ENCODE measurements around the gene NAGA.
"Not testable (repeated sequence)": the region's sequence is repeated elsewhere in the genome, so short reads cannot be mapped to it uniquely, and the experiment has no call there.

Gene NAGA

GRCh38 chr22:42070517-42071422 is at the start of gene NAGA:
NAGA (minus strand) TSS chr22:42070812; CDS start chr22:42070297, 515 bp downstream.
- DNase-seq, result peak; percentile 85

- no peak for DNase-seq
Observed at GRCh38 chr22:42116848-42117424, 46.3 kb upstream of the NAGA start.

- not testable (repeated sequence) for DNase-seq
Observed at GRCh38 chr22:42115420-42115830, 44.8 kb upstream of the NAGA start.

GRCh38 chr22:42114721-42115120 is 44.1 kb upstream of the NAGA start:
- no peak for DNase-seq

GRCh38 chr22:42112793-42113192 is 42.2 kb upstream of the NAGA start:
- DNase-seq, result not testable (repeated sequence)

- DNase-seq, result no peak
Observed at GRCh38 chr22:42111798-42112197, 41.2 kb upstream of the NAGA start.

- DNase-seq, result no peak
Observed at GRCh38 chr22:42108848-42109247, 38.2 kb upstream of the NAGA start.

- DNase-seq, result not testable (repeated sequence)
Observed at GRCh38 chr22:42104332-42104860, 33.8 kb upstream of the NAGA start.

- no peak for DNase-seq
Observed at GRCh38 chr22:42101199-42101598, 30.6 kb upstream of the NAGA start.

- DNase-seq, result no peak
Observed at GRCh38 chr22:42091455-42091782, 20.8 kb upstream of the NAGA start.

- peak; percentile 99 for DNase-seq
Observed at GRCh38 chr22:42090596-42091454, 20.2 kb upstream of the NAGA start, which contains the start of gene NDUFA6. NDUFA6 (minus strand) TSS chr22:42090772; CDS start chr22:42090744, 28 bp downstream.

- no peak for DNase-seq
Observed at GRCh38 chr22:42086051-42086450, 15.4 kb upstream of the NAGA start.

- DNase-seq, result no peak
Observed at GRCh38 chr22:42084874-42085273, 14.3 kb upstream of the NAGA start.

- DNase-seq, result no peak
Observed at GRCh38 chr22:42083119-42083518, 12.5 kb upstream of the NAGA start.

GRCh38 chr22:42080287-42080686 is 9.7 kb upstream of the NAGA start:
- no peak for DNase-seq

GRCh38 chr22:42079319-42080251 is 9.0 kb upstream of the NAGA start, which contains the start of gene SMDT1:
SMDT1 (plus strand) TSS chr22:42079700; CDS start chr22:42079769, 69 bp downstream.
- peak; percentile 94 for DNase-seq

- DNase-seq, result no peak
Observed at GRCh38 chr22:42078469-42079318, 8.1 kb upstream of the NAGA start.

GRCh38 chr22:42077486-42078125 is 7.0 kb upstream of the NAGA start:
- DNase-seq, result no peak

GRCh38 chr22:42076764-42077485 is 6.3 kb upstream of the NAGA start:
- DNase-seq, result no peak

All from NCI-H446 treated with DMSO at 0.1 percent for 48 hours (cell line).